Spleen (tissue), 7 donors: ENCODE data around the gene FHL2.

Source experiments
- CTCF ChIP-seq, 11 experiments: fragments of 200-600 bp in 7 of 11; fragments of 450-650 bp in 4 of 11; sonication (generic) in 4 of 11; IDR thresholded peaks in 8 of 11; conservative IDR thresholded peaks in 3 of 11; 1 replicate in 7 of 11; 2 replicates in 4 of 11; pipeline versions ENCODE4 v1.4.0 to v1.8.0; 2016 to 2021; ENCODE audit warnings: antibody characterized with exemption in 11 of 11, inconsistent platforms in 4 of 11, mild to moderate bottlenecking in 1 of 11
- POLR2A ChIP-seq, 3 donors: fragments of 450-650 bp; IDR thresholded peaks; one replicate each; pipeline ENCODE4 v1.5.1; 2017; ENCODE audit warnings: antibody characterized with exemption in 3 of 3, mild to moderate bottlenecking in 1 of 3
- POLR2AphosphoS5 ChIP-seq, 3 donors: sonication (generic); formaldehyde crosslinking; IDR thresholded peaks; one replicate each; pipeline ENCODE4 v1.5.1; 2017; ENCODE audit warnings: antibody characterized with exemption in 3 of 3
- donor health status: DM: no; HTN: no; CAD: no; lungs with moderate emphysema.
- donor health status: DM: no; HTN: no; CAD: no.
- donor health status: DM: no; HTN: no; CAD: no.

GRCh38 chr2:105447476-105447875 is 48.6 kb upstream of the FHL2 start:
- TF ChIP-seq CTCF (IDR thresholded peaks at IDR 0.05 in 8 of 11, conservative IDR thresholded peaks at IDR 0.05 in 3 of 11) (no peak), POLR2A (IDR thresholded peaks at IDR 0.05) (no peak), POLR2AphosphoS5 (IDR thresholded peaks at IDR 0.05) (no peak)
